K562 (cell line): Measurements from ENCODE around the gene ODF4. TPM values are rescaled to one million over a fixed set of nuclear protein-coding genes. Genes with fewer than 3 reads are reported as not detected.

ENCODE experiments used
- CHD4 ChIP-seq: fragments of 200-600 bp; sonication (generic); IDR thresholded peaks from 3 replicates; pipeline ENCODE4 v1.6.1; 2012; ENCODE audit warnings: low read depth, mild to moderate bottlenecking, mixed read lengths, low read length, inconsistent platforms; ENCODE audit not compliant: insufficient read depth, insufficient replicate concordance, poor library complexity, severe bottlenecking
- ELF1 ChIP-seq: fragments of 200-800 bp; sonication (Bioruptor generic); IDR thresholded peaks from 2 replicates; pipeline ENCODE4 v1.6.1; 2016; ENCODE audit warnings: missing genetic modification characterization, missing compliant biosample characterization
- FOXP4 ChIP-seq: sonication (generic); formaldehyde crosslinking; IDR thresholded peaks from 2 replicates; pipeline ENCODE4 v1.8.0; 2022; ENCODE audit warnings: mild to moderate bottlenecking, missing genetic modification reagents, borderline replicate concordance
- ID3 ChIP-seq, 2 experiments: fragments of 250-450 bp in 1 of 2; fragments of 450-650 bp in 1 of 2; sonication (Bioruptor Pico) in 1 of 2; IDR thresholded peaks; 2 replicates each; pipeline versions ENCODE4 v1.6.1 to v1.8.0; 2016 to 2021; ENCODE audit warnings: mild to moderate bottlenecking in 2 of 2, moderate library complexity in 2 of 2, missing compliant biosample characterization in 1 of 2, missing genetic modification characterization in 1 of 2
- IFI16 ChIP-seq: fragments of 250-450 bp; sonication (Bioruptor Pico); IDR thresholded peaks from 2 replicates; pipeline ENCODE4 v2.1.2; 2022; ENCODE audit warnings: mild to moderate bottlenecking, inconsistent platforms
- KLF16 ChIP-seq: IDR thresholded peaks from 2 replicates; pipeline ENCODE4 v1.6.1; 2016; ENCODE audit warnings: antibody characterized with exemption
- MAFF ChIP-seq: IDR thresholded peaks from 2 replicates; pipeline ENCODE4 v1.6.1; 2012; ENCODE audit warnings: low read length, improper control_type of control experiment
- PML ChIP-seq: IDR thresholded peaks from 2 replicates; pipeline ENCODE4 v1.6.1; 2012; ENCODE audit warnings: low read length, inconsistent platforms
- RHOXF2B ChIP-seq: fragments of 250-450 bp; sonication (Bioruptor Pico); conservative IDR thresholded peaks from 2 replicates; pipeline ENCODE4 v1.5.1; 2021
- RREB1 ChIP-seq: fragments of 250-450 bp; sonication (Bioruptor Pico); IDR thresholded peaks from 2 replicates; pipeline ENCODE4 v1.4.0; 2020
- STAT5A ChIP-seq: IDR thresholded peaks from 2 replicates; pipeline ENCODE4 v1.6.1; 2012; ENCODE audit warnings: low read length, inconsistent platforms, borderline replicate concordance
- THRA ChIP-seq: fragments of 450-650 bp; IDR thresholded peaks from 2 replicates; pipeline ENCODE4 v1.6.1; 2017; ENCODE audit warnings: mild to moderate bottlenecking, moderate library complexity
- ZBTB1 ChIP-seq: sonication (generic); formaldehyde crosslinking; IDR thresholded peaks from 2 replicates; pipeline ENCODE4 v1.8.1; 2023; ENCODE audit warnings: missing genetic modification reagents, low read depth, mild to moderate bottlenecking, borderline replicate concordance
- ZNF140 ChIP-seq: fragments of 250-450 bp; sonication (Bioruptor Pico); IDR thresholded peaks from 2 replicates; pipeline ENCODE4 v1.8.0; 2021; ENCODE audit warnings: moderate library complexity, mild to moderate bottlenecking, inconsistent platforms
- ZNF253 ChIP-seq: fragments of 250-450 bp; sonication (Bioruptor Pico); conservative IDR thresholded peaks from 2 replicates; pipeline ENCODE4 v1.6.1; 2021; ENCODE audit warnings: mild to moderate bottlenecking
- ZNF280B ChIP-seq: fragments of 250-450 bp; sonication (Bioruptor Pico); IDR thresholded peaks from 2 replicates; pipeline ENCODE4 v1.5.1; 2021; ENCODE audit warnings: mild to moderate bottlenecking
- polyA plus RNA-seq, 8 experiments: library from polyadenylated mRNA; depleted of rRNA in 4 of 8; stranded (reverse) in 5 of 8; unstranded in 3 of 8; fragments of >200 nt; fragmentation: Nextera tagmentation in 2 of 8; fragmentation: Illumina TruSeq in 1 of 8; extraction: Ambion mirVana in 2 of 8; extraction: Trizol in 1 of 8; gene quantifications; 2 replicates each; pipeline versions ENCODE4 v1.2.1 to v1.2.3, GENCODE V29; 2011 to 2014; ENCODE audit warnings: inconsistent platforms in 1 of 8, missing spikeins in 1 of 8
- total RNA-seq, 7 experiments: library from RNA; depleted of rRNA in 6 of 7; stranded (reverse); fragments of >200 nt in 6 of 7; fragmentation: Illumina TruSeq in 2 of 7; extraction: Trizol in 2 of 7; gene quantifications; 2 replicates each; pipeline versions ENCODE4 v1.2.1 to v1.2.3, GENCODE V29; 2011 to 2021; ENCODE audit warnings: low replicate concordance in 1 of 7

ODF4 gene
- total and polyA plus RNA-seq, 9 of the 15 experiments (the other 6 are each of a cell fraction or from before 2014, with no cell fraction given) = not detected

GRCh38 chr17:8383143-8383822 is 43.6 kb downstream of the ODF4 start, which contains the start of gene RPL26 (continued):
- TF ChIP-seq RREB1 (CRISPR knock-in tag) (no peak), KLF16 (0 out of 2 replicates have a peak, but pooled peaks have one; percentile 17), FOXP4 (CRISPR knock-in tag) (no peak), CHD4 (no peak), RHOXF2B (CRISPR knock-in tag) (no peak), ZBTB1 (peak; percentile 61; the same call in 1 of the 2 replicates), PML (peak; percentile 70), ZNF140 (no peak), IFI16 (CRISPR knock-in tag) (no peak), ZNF253 (CRISPR knock-in tag) (no peak), ELF1 (tag) (peak; percentile 91), STAT5A (no peak; the same call in 1 of the 2 replicates), THRA (no peak), MAFF (no peak; the same call in 1 of the 2 replicates), ID3 (CRISPR knock-in tag; IDR thresholded peaks at IDR 0.05) (no peak), ID3 (tag; IDR thresholded peaks at IDR 0.05) (no peak), ZNF280B (no peak)
